ENCODE results near the gene DGKZ. TPM values are rescaled to one million over a fixed set of nuclear protein-coding genes. Genes with fewer than 3 reads are reported as not detected.

Gene DGKZ
- total RNA-seq, result 73.1 and 95.0 TPM in 2 replicates

GRCh38 chr11:46346886-46347636 is at the start of gene DGKZ:
TSS of gene DGKZ (plus strand) at chr11:46347463. CDS start at chr11:46347660, 197 bp downstream.

GRCh38 chr11:46381048-46381818 is 34.0 kb downstream of the DGKZ start, which contains the start of gene MDK:
TSS of gene MDK (plus strand) at chr11:46381669. CDS start at chr11:46382058, 389 bp downstream.

GRCh38 chr11:46391578-46392420 is 44.5 kb downstream of the DGKZ start, which contains the start of gene CHRM4:
TSS of gene CHRM4 (minus strand) at chr11:46391776. CDS start at chr11:46386557, 5,219 bp downstream.

Other genes with a start within 250 kb of the DGKZ start
- gene PHF21A, start 226.0 kb upstream of the DGKZ start, total RNA-seq, result 4.7 and 8.6 TPM in 2 replicates
- 23.0 and 30.4 TPM in 2 replicates for gene CREB3L1, start 69.8 kb upstream of the DGKZ start, total RNA-seq
- gene MDK, start 34.2 kb downstream of the DGKZ start, total RNA-seq, result 170 and 413 TPM in 2 replicates
- 0.25 TPM in 1 of 2 replicates, not detected in the other for gene CHRM4, start 44.3 kb downstream of the DGKZ start, total RNA-seq
- gene AMBRA1, start 246.6 kb downstream of the DGKZ start, total RNA-seq, result 17.3 and 32.2 TPM in 2 replicates